Erythroblast (primary cell): ENCODE results near the gene CLSTN3.
A peak's percentile ranks its signal among the peaks of the same experiment; 100 is the strongest.
"Not testable (repeated sequence)": the region's sequence is repeated elsewhere in the genome, so short reads cannot be mapped to it uniquely, and the experiment has no call there.

Experiments
- DNase-seq, 2 experiments: peaks; one replicate each; lab custom pipeline; 2025; lab: John Stamatoyannopoulos, UW
- GATA1 ChIP-seq: IDR thresholded peaks from 2 replicates; pipeline ENCODE4 v1.6.1; 2011; ENCODE audit warnings: low read depth, mild to moderate bottlenecking, control low read depth, low read length, moderate library complexity
- POLR2A ChIP-seq: IDR thresholded peaks from 2 replicates; pipeline ENCODE4 v1.6.1; 2011; ENCODE audit warnings: mild to moderate bottlenecking, low read length

Gene CLSTN3

DNA sequence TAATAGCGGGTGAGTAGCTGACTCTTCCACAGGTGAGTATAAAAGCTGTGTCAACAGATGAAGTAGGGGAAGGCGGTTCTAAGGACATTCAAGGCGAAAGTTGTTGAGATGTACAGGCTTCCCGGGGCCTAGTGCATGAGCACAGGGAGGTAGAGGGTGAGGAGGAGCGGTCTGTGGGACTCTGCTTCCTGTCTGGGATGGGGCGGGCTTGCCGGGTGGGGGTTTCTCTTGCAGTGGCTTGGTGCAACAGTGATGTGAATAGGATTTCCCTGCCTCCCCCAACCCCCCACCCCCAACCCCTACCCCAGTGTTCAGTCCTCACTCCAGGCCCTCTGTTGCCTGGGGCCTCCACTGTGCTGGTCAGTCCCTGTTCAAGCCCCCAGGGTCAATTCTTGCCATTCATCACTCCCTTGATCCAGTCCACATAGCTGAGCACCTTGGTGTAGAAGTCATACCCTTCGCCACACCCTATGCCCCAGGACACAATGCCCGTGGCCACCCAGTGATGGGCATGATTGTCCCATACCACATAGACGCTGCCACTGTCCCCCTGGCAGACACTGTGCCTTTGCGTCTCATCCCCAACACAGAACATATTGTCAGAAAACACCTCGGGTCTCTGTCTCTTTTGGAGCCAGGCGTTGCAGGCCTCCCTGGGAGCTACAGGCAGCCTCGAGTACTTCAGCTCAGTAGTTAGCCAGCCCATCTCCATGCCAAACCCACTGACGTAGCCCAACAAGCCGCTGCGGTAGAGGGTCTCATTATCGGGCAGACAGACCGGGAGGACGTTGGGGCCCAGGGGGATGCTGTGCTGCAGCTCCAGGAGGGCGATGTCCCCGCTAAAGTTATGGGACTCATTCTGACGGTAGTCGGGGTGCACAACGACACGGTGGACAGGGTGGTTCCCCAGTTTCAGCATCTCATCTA is 33.9 kb upstream of the CLSTN3 start:
- DNase-seq: no peak
- TF ChIP-seq POLR2A: no peak
- TF ChIP-seq GATA1: no peak

- DNase-seq: no peak
- TF ChIP-seq GATA1: no peak
- no peak for TF ChIP-seq POLR2A
These were observed 33.2 kb upstream of the CLSTN3 start for GRCh38 chr12:7096979-7097378.

- TF ChIP-seq GATA1: no peak
- no peak for TF ChIP-seq POLR2A
- DNase-seq: no peak
These were observed 30.7 kb upstream of the CLSTN3 start for GRCh38 chr12:7099290-7099996.

GRCh38 chr12:7100239-7100638 is 29.9 kb upstream of the CLSTN3 start:
- TF ChIP-seq GATA1 (no peak), POLR2A (no peak)
- DNase-seq: no peak

GRCh38 chr12:7101047-7101693 is 29.0 kb upstream of the CLSTN3 start:
- DNase-seq: no peak
- TF ChIP-seq POLR2A (no peak), GATA1 (no peak)

DNA sequence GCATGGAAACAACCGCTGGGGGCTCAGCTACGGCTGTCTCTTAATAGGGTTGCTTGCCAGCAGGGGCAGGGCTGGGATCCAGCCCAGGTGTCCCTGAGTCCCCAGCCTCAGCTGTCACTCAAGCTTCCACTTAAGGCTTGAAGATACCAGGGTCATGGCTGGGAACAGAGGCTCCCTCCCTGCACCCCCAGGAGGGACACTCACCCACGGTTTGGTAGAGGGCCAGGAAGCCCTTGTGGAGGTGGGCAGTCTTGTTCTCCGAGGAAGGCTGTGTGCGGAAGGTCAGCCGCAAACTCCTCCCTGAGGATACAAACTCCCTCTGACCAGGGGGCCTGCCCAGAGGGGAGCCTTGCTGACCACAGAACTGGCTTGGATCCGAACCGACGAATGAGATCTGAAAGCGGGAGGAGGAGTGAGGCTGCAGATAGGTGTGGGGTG is 28.5 kb upstream of the CLSTN3 start:
- TF ChIP-seq POLR2A: no peak
- TF ChIP-seq GATA1: no peak
- no peak for DNase-seq

DNA sequence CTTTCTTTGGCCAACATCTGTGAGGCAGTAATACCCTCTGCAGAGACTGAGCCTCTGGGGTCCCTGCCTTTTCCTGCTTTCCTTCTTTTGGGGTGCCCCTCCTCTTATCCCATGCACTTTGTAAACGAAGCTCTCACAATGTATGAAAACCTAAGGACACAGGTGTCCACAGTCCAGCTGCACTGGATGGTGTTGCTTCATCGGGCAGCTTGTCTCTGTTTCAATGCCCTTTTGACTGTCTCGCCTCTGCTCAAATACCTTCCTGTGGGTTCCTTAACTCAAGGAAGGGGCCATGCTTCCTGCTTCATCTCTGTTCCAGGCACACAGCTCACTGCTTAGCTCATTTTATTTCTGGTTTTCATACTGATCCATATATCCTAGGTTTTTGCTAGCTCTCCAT is 27.6 kb upstream of the CLSTN3 start:
- DNase-seq: no peak
- no peak for TF ChIP-seq POLR2A
- TF ChIP-seq GATA1: no peak

DNA sequence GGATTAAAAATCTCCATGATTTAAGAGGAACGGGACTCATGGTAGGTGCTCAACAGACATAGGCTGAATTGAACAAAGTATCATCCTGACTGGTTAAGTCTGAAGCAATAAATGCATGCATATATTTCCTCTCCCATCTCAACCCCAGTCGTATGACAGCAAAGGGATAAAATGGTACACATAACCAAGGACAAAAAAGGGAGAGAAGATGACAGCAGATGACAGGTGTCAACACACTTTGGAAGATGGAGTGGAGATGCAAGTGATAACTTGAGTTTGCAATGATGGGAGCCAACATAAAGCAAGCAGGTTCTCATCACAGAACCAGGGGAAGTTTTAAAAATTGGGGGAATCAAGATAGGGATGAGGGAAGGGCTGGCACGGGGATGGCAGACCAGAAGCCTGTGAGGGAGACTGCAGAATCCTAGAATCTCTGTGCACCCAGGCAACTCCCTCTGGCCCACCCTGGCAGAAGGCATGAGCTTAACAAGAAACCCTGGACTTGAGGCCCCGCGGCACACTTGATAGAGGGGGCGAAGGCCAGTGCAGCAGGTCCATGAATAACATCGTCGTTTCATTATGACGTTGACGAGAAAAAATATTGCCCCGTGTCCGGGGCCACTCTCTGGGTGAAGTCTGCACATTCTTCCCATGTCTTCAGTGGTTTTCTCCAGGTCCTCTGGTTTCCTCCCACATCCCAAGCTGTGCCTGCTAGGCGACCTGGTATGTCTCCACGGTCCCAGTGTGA is 26.2 kb upstream of the CLSTN3 start:
- DNase-seq: no peak
- no peak for TF ChIP-seq POLR2A
- TF ChIP-seq GATA1: no peak

DNA sequence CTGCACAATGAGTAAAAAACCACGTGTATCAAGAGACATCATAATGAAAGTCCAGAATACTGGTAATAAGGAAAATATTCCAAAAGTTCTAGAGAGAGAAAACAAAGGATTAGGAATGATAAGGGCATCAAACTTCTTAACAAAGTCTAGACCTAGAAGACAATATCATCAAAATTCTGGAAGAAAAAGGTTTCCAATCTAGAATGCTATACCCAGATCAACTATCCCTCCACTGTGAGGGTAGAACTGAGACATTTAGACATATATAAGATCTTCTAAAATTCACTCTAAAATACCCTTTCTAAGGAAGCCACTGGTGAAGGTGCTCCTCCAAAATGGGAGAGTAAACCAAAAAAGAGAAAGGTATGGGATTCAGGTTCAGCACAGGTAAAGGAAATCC is 24.1 kb upstream of the CLSTN3 start:
- peak in 1 of 2 experiments; percentile 20 for DNase-seq
- TF ChIP-seq GATA1: no peak
- TF ChIP-seq POLR2A: no peak

DNA sequence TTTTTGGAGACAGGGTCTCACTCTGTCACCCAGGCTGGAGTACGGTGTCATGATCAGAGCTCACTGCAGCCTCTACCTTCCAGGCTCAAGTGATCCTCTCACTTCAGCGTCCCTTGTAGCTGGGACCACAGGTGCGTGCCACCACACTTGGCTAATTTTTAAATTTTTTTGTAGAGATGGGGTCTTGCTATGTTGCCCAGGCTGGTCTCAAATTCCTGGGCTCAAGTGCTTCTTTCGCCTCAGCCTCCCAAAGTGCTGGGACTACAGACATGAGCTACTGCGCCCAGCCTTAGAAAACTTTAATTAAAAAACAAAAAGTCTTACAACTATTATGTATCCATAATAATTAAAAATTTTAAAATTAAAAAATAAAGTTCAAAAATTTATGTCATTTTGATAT is 23.0 kb upstream of the CLSTN3 start:
- not testable (repeated sequence) for DNase-seq

GRCh38 chr12:7107636-7108002 is 22.6 kb upstream of the CLSTN3 start:
- TF ChIP-seq GATA1 (no peak), POLR2A (no peak)
- DNase-seq: no peak

- TF ChIP-seq GATA1 (no peak), POLR2A (peak; percentile 79)
- peak; percentile 74 to 76 for DNase-seq
These were observed 22.0 kb upstream of the CLSTN3 start for GRCh38 chr12:7108003-7108795.

DNA sequence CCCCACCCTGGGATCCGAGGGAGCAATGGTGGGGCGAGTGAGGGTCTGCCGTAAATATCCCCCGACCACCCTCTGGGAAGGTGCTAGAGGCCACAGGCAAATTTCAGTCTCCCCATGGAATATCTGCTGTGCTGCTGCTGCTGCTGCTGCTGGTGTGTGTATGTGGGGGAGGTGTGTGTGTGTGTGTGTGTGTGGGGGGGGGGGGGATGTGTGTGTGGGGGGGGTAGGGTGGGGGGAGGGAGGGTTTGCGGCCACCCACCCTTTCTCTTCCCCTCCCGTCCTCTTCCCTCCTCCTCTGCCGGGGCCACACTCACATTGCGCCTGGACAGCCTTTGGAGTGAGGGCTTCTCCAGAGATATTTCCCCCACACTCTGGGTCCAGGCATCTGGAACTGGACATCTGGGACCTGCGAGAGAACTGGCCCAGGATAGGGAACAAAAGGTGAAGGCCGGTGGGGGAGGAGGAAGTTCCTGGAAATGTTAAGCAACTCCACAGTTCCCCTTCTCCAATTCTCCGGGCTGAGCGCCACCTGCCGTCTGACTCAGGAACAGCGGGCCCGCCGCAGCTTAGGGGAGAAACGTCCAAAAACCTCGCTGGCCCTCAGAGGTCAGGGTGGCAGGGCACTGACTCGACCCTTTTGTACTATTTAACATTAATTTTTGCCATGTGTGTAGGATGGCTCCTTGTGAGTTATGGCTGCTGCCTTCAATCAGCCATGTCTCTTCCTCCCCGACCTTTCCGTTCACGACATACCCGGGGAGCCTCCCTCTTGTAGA is 21.2 kb upstream of the CLSTN3 start, which contains the start of gene C1RL:
C1RL (minus strand) TSS at position 419 of the 776 bp plus-strand sequence; CDS start at position 385, 34 bp downstream.
- DNase-seq: peak; percentile 79 to 88

More for the DNA sequence above, 21.2 kb upstream of the CLSTN3 start, which contains the start of gene C1RL:
- TF ChIP-seq GATA1: no peak
- TF ChIP-seq POLR2A: peak; percentile 37
